GM18511 (cell line): ENCODE results near the gene VASH2.
"Not testable (repeated sequence)": the region's sequence is repeated elsewhere in the genome, so short reads cannot be mapped to it uniquely, and the experiment has no call there.

ENCODE experiments used
- ATAC-seq: cut with Tn5 transposase; IDR thresholded peaks from one replicate; pipeline ENCODE4 v1.9.1; 2021; ENCODE audit warnings: mild to moderate bottlenecking, moderate library complexity; ENCODE audit not compliant: unreplicated experiment

The VASH2 gene

DNA sequence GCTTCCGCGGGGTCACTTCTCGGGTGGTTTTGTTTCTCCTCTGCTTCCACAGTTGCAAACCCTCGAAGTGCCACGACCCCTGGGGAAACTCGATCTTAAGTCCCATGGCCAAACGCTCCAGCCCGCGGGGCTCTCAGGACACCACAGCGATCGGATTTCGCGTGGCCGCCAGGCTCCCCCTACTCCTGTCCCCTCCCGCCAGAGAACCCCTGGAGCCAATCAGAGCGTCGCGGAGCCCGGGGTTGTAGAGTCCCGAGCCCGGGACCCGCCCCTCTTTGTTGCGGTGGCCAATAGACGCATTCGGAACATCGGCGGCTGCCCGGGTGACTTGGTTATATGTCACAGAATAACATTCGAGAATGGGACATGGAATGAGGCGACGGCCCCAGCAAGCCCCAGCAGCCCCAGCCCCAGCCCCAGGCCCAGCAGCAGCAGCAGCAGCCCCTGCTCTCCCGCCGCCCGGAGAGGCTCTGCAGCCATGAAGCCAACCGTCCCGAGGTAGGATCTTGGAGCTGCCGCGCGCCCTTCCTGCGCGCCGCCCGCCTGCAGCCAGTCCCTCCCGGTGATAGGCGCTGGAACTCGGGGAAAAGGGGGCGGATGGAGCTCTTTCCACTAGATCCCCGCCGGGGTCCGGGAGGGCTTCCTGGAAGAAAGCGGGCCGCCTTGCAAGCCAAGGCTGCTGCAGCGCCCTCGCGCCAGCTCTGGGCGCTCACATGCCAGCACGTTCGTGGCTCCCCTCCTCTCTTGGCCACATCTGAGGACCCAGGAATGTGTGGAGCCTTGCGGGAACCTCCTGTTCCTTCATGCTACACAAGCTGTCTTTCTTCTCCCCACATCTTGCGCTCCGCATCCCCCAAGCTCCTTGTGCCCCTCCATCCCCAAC, at the start of gene VASH2:
Gene VASH2, plus strand, starts transcription at position 299 of the 883 bp plus-strand sequence. CDS start 1,002 bp downstream, outside the sequence.
- peak; percentile 95 for ATAC-seq

DNA sequence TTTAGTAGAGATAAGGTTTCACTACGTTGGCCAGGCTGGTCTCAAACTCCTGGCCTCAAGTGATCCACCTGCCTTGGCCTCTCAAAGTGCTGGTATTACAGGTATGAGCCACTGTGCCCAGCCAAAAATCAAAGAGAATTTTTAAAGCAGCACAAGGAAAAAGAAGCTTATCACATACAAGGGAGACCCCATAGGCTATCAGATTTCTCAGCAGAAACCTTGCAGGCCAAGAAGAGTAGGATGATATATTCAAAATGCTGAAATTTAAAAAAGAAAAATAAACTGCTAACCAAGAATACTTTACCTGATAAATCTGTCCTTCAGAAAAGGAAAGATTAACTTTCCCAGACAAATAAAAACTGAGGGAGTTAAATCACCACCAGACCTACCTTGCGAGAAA, 49.1 kb upstream of the VASH2 start:
- no peak for ATAC-seq

DNA sequence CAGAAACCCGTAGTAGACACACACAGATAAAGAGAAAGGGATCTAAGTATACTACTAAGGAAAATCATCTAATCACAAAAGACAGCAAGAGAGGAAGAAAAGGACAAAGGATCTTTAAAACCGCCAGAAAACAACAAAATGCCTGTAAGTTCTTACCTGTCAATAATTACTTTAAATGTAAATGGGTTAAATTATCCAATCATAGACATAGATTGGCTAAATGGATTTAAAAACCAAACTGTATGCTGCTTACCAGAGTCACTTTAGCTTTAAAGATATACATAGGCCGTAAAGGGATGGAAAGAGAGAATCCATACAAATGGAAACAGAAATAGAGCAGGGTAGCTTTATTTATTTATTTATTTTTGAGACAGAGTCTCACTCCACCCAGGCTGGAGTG, 48.3 kb upstream of the VASH2 start:
- no peak for ATAC-seq

DNA sequence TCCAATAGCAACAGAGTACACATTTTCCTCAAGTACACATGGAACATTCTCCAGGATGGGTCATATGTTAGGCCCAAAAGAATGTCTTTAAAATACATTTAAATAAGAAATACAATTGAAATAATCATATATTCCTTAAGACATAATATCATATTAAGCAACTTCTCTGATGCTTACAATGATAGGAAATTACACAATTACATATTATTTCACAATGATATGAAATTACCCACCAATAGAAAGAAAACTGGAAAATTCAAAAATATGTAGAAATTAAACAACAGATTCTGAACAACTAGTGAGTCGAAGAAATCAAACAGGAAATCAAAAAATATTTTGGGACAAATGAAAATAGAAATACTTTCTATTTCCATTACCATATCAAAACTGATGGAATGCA, 46.7 kb upstream of the VASH2 start:
- ATAC-seq, result no peak

DNA sequence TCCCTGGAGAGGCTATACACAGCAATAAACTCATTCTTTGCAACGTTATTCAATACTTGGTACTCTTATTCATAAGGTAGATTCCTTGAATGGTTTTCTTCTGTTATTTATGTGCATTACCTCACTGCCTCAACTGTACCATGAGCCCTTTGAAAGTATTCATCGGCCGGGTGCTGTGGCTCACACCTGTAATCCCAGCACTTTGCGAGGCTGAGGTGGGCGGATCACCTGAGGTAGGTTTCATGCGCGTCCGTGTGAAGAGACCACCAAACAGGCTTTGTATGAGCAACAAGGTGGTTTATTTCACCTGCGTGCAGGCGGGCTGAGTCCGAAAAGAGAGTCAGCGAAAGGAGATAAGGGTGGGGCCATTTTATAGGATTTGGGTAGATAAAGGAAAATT, 42.3 kb upstream of the VASH2 start:
- ATAC-seq, result not testable (repeated sequence)

DNA sequence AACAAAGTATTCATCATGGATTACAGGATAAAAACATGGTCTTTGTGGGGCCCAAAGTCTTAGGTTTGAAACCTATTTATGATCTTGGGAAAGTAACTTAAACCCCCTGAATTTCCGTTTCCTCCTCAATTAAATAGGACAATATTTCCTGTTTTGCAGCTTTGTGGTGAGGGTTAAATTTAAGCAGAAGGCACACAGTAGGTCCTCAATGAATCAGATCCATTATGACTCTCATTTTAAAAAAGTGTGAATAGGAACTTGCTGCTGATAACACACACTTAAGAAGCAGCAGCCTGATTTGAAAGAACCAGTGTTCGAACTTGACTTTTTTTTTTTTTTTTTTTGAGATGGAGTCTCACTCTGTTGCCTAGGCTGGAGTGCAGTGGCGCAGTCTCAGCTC, 41.4 kb upstream of the VASH2 start:
- no peak for ATAC-seq

DNA sequence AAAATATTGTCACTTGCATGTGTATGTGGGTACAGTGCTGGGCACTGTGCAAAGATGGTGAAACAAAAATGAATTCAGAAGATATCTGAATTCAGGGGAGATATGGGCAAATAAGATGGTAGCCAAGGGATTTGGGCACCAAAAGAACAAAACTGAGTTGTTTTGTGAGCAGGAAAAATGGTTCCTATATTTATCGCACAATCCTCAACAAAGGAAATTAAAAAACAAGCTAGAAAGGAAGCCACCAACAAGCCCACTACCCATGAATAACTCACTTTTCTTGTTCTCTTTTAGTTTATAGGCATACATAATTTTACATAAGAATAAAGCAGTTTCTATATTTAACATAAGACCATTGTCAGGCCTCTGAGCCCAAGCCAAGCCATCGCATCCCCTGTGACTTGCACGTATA, 40.7 kb upstream of the VASH2 start:
- ATAC-seq, result no peak

DNA sequence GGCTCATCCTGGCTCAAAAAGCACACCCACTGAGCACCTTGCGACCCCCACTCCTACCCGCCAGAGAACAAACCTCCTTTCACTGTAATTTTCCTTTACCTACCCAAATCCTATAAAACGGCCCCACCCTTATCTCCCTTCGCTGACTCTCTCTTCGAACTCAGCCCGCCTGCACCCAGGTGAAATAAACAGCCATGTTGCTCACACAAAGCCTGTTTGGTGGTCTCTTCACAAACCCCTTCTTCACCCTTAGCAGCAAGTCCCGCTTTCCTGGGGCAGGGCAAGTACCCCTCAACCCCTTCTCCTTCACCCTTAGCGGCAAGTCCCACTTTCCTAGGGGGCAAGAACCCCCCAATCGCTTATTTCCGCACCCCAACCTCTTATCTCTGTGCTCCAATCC, 40.1 kb upstream of the VASH2 start:
- not testable (repeated sequence) for ATAC-seq

DNA sequence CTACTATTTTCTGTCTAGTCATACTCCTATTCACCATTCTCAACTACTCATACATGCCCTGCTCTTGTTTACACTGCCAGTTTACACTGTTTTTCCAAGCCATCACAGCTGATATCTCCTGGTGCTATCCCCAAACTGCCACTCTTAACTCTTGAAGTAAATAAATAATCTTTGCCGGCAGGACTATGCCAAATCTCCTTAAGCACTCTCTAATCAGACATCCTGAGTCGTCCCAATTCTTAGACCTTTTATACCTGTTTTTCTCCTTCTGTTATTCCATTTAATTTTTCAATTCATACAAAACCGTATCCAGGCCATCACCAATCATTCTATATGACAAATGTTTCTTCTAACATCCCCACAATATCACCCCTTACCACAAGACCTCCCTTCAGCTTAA, 36.7 kb upstream of the VASH2 start:
- ATAC-seq, result not testable (repeated sequence)

DNA sequence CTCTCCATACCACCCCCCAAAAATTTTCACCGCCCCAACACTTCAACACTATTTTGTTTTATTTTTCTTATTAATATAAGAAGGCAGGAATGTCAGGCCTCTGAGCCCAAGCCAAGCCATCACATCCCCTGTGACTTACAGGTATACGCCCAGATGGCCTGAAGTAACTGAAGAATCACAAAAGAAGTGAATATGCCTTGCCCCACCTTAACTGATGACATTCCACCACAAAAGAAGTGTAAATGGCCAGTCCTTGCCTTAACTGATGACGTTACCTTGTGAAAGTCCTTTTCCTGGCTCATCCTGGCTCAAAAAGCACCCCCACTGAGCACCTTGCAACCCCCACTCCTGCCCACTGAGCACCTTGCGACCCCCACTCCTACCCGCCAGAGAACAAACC, 36.2 kb upstream of the VASH2 start:
- ATAC-seq, result not testable (repeated sequence)

DNA sequence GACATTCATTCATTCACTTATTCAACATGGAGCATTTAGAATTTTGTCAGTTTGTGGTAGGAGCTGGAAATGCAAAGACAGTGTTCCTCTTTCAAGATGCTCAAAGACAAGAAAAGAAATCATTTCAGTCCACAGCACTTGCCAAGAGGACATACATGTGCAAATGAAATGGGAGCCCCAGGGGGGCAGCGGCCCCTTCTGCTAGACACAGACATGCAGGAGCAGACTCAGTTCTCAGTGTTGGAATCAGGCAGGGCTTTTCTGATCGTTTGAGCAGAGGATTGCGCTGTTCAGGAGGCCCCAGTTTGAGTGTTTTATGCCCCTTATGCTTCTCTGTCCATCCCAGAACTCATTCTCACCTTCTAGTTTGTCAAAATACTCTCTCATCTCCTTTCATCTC, 35.6 kb upstream of the VASH2 start:
- ATAC-seq, result no peak

DNA sequence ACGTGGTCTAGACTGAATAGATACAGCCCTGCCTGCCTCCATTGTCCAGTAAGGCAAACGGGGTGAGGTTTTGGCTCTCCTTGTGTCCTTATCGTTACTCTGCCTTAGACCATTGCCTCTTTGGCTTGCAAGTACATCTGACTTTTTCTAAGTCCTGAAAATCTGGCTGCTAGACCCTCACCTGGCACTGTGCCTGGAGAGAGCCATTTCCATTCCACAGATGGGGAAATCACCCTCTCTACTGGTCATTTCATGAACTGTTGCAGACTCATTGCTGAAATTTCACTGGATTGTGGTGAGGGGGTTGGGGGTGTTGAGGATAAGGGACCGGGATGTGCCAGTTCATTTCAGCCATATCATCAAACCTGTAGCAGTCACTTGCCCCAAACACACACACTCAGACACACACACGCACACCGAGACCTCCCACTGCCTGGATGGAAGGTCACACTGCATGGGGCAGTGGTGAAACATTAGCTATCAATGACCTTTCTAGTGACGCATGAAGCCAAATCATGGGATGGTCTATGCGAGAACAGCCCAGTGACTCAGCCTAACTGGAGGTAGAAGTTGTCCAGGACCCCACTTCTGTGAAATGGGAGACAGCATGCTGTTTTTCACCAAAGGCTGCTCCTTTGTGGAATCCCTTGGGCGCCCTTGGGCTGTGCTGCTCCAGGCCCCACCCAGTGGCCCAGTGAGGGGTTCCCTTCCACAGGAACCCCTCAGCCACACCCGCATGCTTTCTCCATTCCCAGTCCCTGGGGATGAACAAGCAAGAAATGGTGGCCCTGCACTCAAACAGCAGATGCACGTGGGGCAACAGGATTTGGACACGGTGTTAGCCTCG, 34.9 kb upstream of the VASH2 start:
- no peak for ATAC-seq

DNA sequence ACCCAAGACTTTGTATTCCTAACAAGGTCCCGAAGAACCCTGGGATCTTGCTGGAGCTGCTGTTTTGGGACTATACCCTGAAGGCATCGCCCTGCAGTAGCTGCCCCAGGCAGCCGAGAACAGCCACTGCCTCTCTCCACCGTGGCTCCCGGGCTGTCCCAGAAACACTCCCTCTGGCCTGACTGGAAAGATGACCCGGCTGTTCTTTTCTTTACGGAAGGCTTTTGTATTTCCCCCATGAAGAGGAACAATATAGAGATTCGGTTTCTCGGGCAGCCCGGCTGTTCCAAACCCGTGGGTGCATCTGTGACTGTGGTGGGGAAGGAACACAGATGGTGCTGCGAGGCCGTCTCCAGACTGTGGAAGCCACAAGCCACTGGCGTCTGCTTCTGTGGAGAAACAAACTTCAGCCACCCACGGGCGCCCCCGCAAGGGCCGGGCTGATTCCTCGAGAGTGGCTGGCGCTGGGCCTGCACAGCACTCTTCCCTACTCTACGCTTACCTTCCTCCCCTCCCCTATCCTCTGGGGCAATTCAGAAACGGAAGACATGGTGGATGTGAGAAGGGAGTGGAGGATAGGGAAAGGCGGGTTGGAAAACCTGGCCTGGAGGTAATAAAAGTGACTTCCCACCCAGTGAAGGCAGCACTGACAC, 33.7 kb upstream of the VASH2 start:
- ATAC-seq, result peak; percentile 59

DNA sequence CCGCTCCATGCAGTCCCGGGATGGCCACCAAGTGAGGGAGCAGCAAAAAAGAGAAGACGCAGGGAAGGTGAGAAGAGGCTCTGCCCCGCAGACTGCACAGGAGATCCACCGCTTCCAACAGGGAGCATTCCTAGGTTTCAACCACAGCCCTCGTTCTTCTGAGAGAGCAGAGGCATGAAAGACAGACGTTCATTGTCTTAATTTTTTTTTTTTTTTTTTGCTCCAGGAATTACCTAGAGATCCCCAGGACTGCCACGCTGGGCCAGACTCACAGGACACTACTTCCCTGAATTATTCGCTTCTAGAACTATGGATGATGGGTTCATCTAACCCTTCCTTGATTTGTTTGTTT, 33.2 kb upstream of the VASH2 start:
- ATAC-seq, result no peak

DNA sequence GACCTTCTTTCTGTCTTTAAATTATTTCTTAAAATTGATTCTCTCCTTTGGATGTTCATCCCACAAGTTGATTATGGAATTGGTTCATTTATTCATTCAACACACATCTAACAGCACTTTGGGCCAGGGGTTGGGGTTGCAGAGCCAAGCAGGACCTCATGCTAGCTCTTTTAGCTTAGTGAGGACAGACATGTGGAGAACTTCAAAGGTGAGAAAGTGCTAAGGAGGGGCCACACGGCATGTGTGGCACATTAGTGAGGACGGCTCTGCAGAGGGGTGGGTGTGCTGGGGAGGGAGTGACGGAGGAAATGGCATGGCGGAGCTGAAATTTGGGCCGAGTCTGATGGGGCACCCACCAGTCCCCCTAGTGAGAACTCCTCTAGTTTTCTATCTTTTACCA, 32.5 kb upstream of the VASH2 start:
- no peak for ATAC-seq

DNA sequence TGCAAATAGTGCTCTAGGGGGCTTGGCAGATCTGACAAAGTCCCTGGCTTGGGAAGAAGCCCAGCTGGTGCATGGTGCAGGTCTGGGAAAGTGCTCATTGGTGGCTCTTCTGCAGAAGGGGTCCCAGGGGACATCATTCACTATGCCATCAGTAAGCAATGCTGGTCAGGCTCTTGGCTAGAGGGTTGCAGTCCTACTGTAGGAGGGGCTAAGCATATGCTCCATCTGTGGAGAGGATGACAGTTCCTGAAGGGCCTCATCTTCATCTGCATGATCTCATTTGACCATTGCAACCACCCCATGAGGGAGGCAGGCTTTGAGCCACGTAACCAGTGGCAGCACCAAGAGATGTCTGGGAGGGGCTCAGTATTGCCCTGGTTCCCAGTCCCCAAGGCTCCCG, 31.5 kb upstream of the VASH2 start:
- no peak for ATAC-seq

DNA sequence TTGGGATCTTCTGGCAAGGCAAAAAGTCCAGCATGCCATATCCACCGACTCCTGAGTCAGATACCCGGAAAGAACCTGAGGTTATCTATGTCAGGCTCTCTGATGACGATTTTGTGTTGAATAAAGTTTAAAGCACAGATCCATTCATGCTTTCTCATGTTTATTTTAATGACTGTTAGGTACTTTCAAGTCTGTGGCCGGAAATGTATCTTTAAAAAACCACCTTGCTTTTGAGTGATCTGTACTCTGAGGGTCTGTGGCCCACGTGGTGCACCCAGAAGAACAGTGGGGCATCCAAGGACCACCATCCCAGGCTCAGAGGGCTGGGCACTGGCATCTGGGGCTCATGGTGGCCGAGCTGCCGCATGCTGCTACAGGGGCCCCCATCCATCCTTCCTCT, 30.1 kb upstream of the VASH2 start:
- ATAC-seq, result no peak

DNA sequence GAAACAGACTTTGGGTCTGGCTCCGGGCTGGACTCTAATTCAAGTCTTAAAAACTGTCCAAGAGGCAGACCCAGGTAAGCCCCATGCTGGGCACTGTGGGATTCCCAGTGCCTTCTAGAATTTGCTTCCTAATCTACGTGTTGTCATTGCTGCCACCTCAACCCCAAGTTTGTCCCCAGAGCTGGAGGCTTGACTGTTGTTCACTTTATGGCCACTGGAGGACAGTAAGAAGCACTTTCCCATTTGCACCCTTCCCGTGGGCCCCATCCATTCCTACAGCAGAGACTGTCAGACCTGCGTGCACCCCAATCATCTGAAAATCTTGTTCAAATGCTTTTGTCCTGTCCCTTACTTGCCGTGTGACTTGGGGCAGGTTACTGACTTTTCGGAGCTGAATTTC, 29.4 kb upstream of the VASH2 start:
- ATAC-seq, result no peak

DNA sequence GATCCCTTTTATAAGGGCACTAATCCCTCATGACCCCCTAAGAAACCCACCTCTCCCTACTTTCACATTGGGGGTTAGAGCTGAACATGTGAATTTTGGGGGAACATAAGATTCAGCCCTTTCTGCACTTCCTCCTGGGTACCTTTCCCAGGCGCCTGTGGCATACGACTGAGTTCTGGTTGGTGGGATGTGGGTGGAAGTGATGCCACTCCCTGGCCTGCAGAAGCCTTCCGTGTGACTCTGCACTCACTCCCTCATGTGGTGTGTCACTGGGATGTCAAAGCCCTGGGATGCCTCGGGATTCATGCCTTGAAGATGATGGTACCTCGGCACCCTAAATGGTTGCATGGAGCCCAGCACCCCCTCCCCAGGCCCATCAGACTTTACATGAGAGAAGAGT, 28.3 kb upstream of the VASH2 start:
- ATAC-seq, result no peak

DNA sequence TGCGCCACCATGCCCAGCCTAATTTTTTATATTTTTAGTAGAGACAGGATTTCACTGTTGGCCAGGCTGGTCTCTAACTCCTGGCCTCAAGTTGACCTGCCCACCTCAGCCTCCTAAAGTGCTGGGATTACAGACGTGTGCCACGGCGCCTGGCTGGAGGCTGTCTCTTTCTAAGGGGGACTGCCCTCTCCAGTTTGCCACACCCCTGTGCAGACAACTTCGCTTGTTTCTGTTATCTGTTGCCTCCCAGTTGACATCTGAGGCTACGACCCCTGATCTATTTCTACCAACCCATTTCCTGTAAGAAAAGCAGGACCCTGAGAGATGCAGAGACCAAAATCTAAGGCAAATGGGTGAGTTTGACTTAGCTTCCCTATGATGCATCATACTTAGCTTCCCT, 24.0 kb upstream of the VASH2 start:
- ATAC-seq, result no peak
